OCI-LY1 (cell line): ENCODE results near the gene TM2D1.
A peak's percentile ranks its signal among the peaks of the same experiment; 100 is the strongest.

Experiments
- H2AFZ ChIP-seq: fragments of 200-600 bp; sonication (generic), shearing (Covaris generic); 2 replicates; pipeline ENCODE4 v1.6.0; 2014; ENCODE audit warnings: antibody characterized with exemption, mild to moderate bottlenecking, low read length
- H3F3A ChIP-seq: fragments of 200-600 bp; sonication (generic), shearing (Covaris generic); 2 replicates; pipeline ENCODE4 v1.6.0; 2014; ENCODE audit warnings: mild to moderate bottlenecking, antibody characterized with exemption, low read length, moderate library complexity; ENCODE audit not compliant: insufficient read depth
- H3K27ac ChIP-seq: fragments of 200-600 bp; sonication (generic); 2 replicates; pipeline ENCODE4 v1.5.1; 2014; ENCODE audit warnings: low read length, mixed run types, mild to moderate bottlenecking, low read depth; ENCODE audit not compliant: poor library complexity, severe bottlenecking
- H3K27me3 ChIP-seq: fragments of 200-600 bp; sonication (generic); 2 replicates; pipeline ENCODE4 v1.6.0; 2014; ENCODE audit warnings: antibody characterized with exemption, mild to moderate bottlenecking, low read length, moderate library complexity; ENCODE audit not compliant: insufficient read depth
- H3K36me3 ChIP-seq: fragments of 200-600 bp; sonication (generic); 2 replicates; pipeline ENCODE4 v1.6.1; 2014; ENCODE audit warnings: mild to moderate bottlenecking, antibody characterized with exemption, low read length, moderate library complexity, mixed read lengths; ENCODE audit not compliant: insufficient read depth
- H3K4me1 ChIP-seq: fragments of 200-600 bp; sonication (generic); 2 replicates; pipeline ENCODE4 v1.5.1; 2014; ENCODE audit warnings: mild to moderate bottlenecking, low read length, moderate library complexity; ENCODE audit not compliant: insufficient read depth, severe bottlenecking
- H3K4me2 ChIP-seq: fragments of 200-600 bp; sonication (generic), shearing (Covaris generic); 2 replicates; pipeline ENCODE4 v1.6.1; 2014; ENCODE audit warnings: low read length
- H3K4me3 ChIP-seq: fragments of 200-600 bp; sonication (generic); 2 replicates; pipeline ENCODE4 v1.5.1; 2014; ENCODE audit warnings: low read length, low read depth, mild to moderate bottlenecking, mixed read lengths; ENCODE audit not compliant: poor library complexity, severe bottlenecking
- H3K79me2 ChIP-seq: fragments of 200-600 bp; shearing (Covaris generic); 2 replicates; pipeline ENCODE4 v1.6.1; 2016; ENCODE audit warnings: mixed run types, low read length, mixed read lengths; ENCODE audit not compliant: insufficient read depth
- H3K9ac ChIP-seq: fragments of 200-600 bp; sonication (generic), shearing (Covaris generic); 2 replicates; pipeline ENCODE4 v1.6.1; 2014; ENCODE audit warnings: mild to moderate bottlenecking, low read length, mixed read lengths
- H3K9me2 ChIP-seq: fragments of 200-600 bp; sonication (generic), shearing (Covaris generic); 2 replicates; pipeline ENCODE4 v1.6.1; 2014; ENCODE audit warnings: low read depth, mild to moderate bottlenecking, low read length, mixed read lengths
- H3K9me3 ChIP-seq: fragments of 200-600 bp; shearing (Covaris generic); 2 replicates; pipeline ENCODE4 v1.6.1; 2014; ENCODE audit warnings: low read length, mixed read lengths
- H4K20me1 ChIP-seq: fragments of 200-600 bp; sonication (generic), shearing (Covaris generic); 2 replicates; pipeline ENCODE4 v1.6.0; 2016; ENCODE audit warnings: mild to moderate bottlenecking, low read length; ENCODE audit not compliant: insufficient read depth
- CTCF ChIP-seq: fragments of 200-600 bp; sonication (generic), shearing (Covaris generic); IDR thresholded peaks from 2 replicates; pipeline ENCODE4 v1.5.1; 2017; ENCODE audit warnings: mild to moderate bottlenecking, antibody characterized with exemption, low read length, moderate library complexity, mixed read lengths
- EZH2 ChIP-seq: fragments of 200-600 bp; sonication (generic), shearing (Covaris generic); IDR thresholded peaks from 2 replicates; pipeline ENCODE4 v1.8.0; 2017; ENCODE audit warnings: borderline replicate concordance, mixed run types, mild to moderate bottlenecking, antibody characterized with exemption, low read length, moderate library complexity, mixed read lengths

Gene TM2D1

GRCh38 chr1:61642475-61643232 is 82.3 kb downstream of the TM2D1 start:
- no peak for TF ChIP-seq CTCF
- TF ChIP-seq EZH2, result no peak
- Histone ChIP-seq H3K4me2 (no peak overlapping the region), H4K20me1 (no peaks in the 10 kb centered on the region), H3K27ac (no peak overlapping the region), H3K27me3 (no peaks in the 10 kb centered on the region), H3K79me2 (no peaks in the 10 kb centered on the region), H3K9me2 (no peaks in the 10 kb centered on the region), H3K9me3 (no peaks in the 10 kb centered on the region), H3K4me1 (peaks cover 13% of the 10 kb centered on the region), H2AFZ (no peak overlapping the region), H3K36me3 (no peaks in the 10 kb centered on the region), H3F3A (no peaks in the 10 kb centered on the region), H3K9ac (no peak overlapping the region), H3K4me3 (no peak overlapping the region)

GRCh38 chr1:61641578-61642336 is 83.2 kb downstream of the TM2D1 start:
- no peaks in the 10 kb centered on the region for H3K9me3 ChIP-seq
- H3K4me1 ChIP-seq, result peaks cover 13% of the 10 kb centered on the region
- no peaks in the 10 kb centered on the region for H3F3A ChIP-seq
- H2AFZ ChIP-seq, result no peak overlapping the region
- TF ChIP-seq EZH2, result no peak
- TF ChIP-seq CTCF, result peak; percentile 58
- no peaks in the 10 kb centered on the region for H3K79me2 ChIP-seq
- peak overlapping the region; percentile 7; the same call in 1 of the 2 replicates for H3K9ac ChIP-seq
- no peaks in the 10 kb centered on the region for H3K9me2 ChIP-seq
- H3K4me3 ChIP-seq, result peak overlapping the region; percentile 39
- H3K36me3 ChIP-seq, result no peaks in the 10 kb centered on the region
- no peak overlapping the region for H3K27ac ChIP-seq
- no peaks in the 10 kb centered on the region for H4K20me1 ChIP-seq
- peak overlapping the region; percentile 57 for H3K4me2 ChIP-seq
- no peaks in the 10 kb centered on the region for H3K27me3 ChIP-seq

- Histone ChIP-seq H4K20me1 (no peaks in the 10 kb centered on the region), H3K27me3 (no peaks in the 10 kb centered on the region), H3K36me3 (no peaks in the 10 kb centered on the region), H3K79me2 (no peaks in the 10 kb centered on the region), H3K9me3 (no peaks in the 10 kb centered on the region), H3F3A (no peaks in the 10 kb centered on the region), H2AFZ (no peak overlapping the region), H3K9me2 (no peaks in the 10 kb centered on the region), H3K9ac (peak overlapping the region; percentile 7; the same call in 1 of the 2 replicates), H3K27ac (no peak overlapping the region), H3K4me3 (peak overlapping the region; percentile 39), H3K4me1 (peaks cover 13% of the 10 kb centered on the region), H3K4me2 (peak overlapping the region; percentile 57)
- no peak for TF ChIP-seq CTCF
These were observed 84.1 kb downstream of the TM2D1 start for GRCh38 chr1:61640531-61641530.
